HepG2 (cell line): ENCODE data around the gene COMMD3. TPM values are rescaled to one million over a fixed set of nuclear protein-coding genes. Genes with fewer than 3 reads are reported as not detected.
A peak's percentile ranks its signal among the peaks of the same experiment; 100 is the strongest.

Source experiments
- ATAC-seq: fragments of 200-7000 bp; cut with Tn5 transposase; 3 replicates; pipeline ENCODE4 v1.9.1; 2020; ENCODE audit warnings: mild to moderate bottlenecking, moderate library complexity
- BruUV-seq: library from RNA; stranded (reverse); fragments of 400-500 nt; replicated peaks from 2 replicates; lab custom pipeline; 2021; lab: Mats Ljungman, UMichigan
- CTCF ChIA-PET: fragments of 300-600 bp; formaldehyde crosslinking; extraction: SDS; loops from one replicate; lab custom pipeline; 2021; ENCODE audit warnings: low total read pairs, inconsistent platforms, low intra/inter-chr PET ratio; lab: Yijun Ruan, JAX
- POLR2A ChIA-PET: fragments of 350-600 bp; sonication (Branson Sonifier 250); formaldehyde crosslinking; loops from one replicate; lab custom pipeline; 2020; ENCODE audit warnings: antibody characterized with exemption, inconsistent platforms; lab: Yijun Ruan, JAX
- DNase-seq: peaks from one replicate; pipeline ENCODE4 v3.0.0-alpha.2; 2015; ENCODE audit warnings: low spot score
- FAIRE-seq: peaks from 3 replicates; lab custom pipeline; 2011; peaks lifted over from hg19 to GRCh38; lab: Jason Lieb, UNC
- H2AFZ ChIP-seq: one replicate; pipeline ENCODE4 v1.6.1; 2011; ENCODE audit warnings: low read length, inconsistent platforms
- H3K27ac ChIP-seq: fragments of 300-600 bp; 3 replicates; pipeline ENCODE4 v1.8.0; 2011; ENCODE audit warnings: mixed run types, mild to moderate bottlenecking, mixed read lengths, low read length, inconsistent platforms; ENCODE audit not compliant: insufficient read depth; ENCODE audit errors: extremely low read length
- H3K27me3 ChIP-seq, 2 experiments: fragments of 200-600 bp in 1 of 2; 2 replicates in 1 of 2; 3 replicates in 1 of 2; pipeline versions ENCODE4 v1.6.0 to v1.8.0; 2011; ENCODE audit warnings: low read length in 2 of 2, mild to moderate bottlenecking in 2 of 2, moderate library complexity in 2 of 2, inconsistent platforms in 1 of 2; ENCODE audit not compliant: insufficient read depth in 2 of 2, control insufficient read depth in 1 of 2
- H3K36me3 ChIP-seq, 2 experiments: fragments of 200-600 bp in 1 of 2; replicated peaks in 1 of 2; 2 replicates in 1 of 2; 3 replicates in 1 of 2; pipeline versions ENCODE4 v1.5.1 to v1.8.0; 2011; ENCODE audit warnings: low read length in 2 of 2, inconsistent platforms in 1 of 2; ENCODE audit not compliant: insufficient read depth in 2 of 2, control insufficient read depth in 1 of 2
- H3K4me1 ChIP-seq: 2 replicates; pipeline ENCODE4 v1.5.1; 2012; ENCODE audit warnings: low read length, inconsistent platforms; ENCODE audit not compliant: insufficient read depth
- H3K4me2 ChIP-seq: 2 replicates; pipeline ENCODE4 v1.6.0; 2011; ENCODE audit warnings: low read depth, low read length, inconsistent platforms
- H3K4me3 ChIP-seq, 3 experiments: fragments of 200-600 bp in 1 of 3; sonication (generic), shearing (Covaris generic) in 1 of 3; replicated peaks in 1 of 3; 2 replicates each; pipeline ENCODE4 v1.5.1; 2011 to 2016; ENCODE audit warnings: low read length in 3 of 3, inconsistent platforms in 2 of 3, low read depth in 2 of 3, mild to moderate bottlenecking in 2 of 3, control low read depth in 1 of 3, mixed read lengths in 1 of 3; ENCODE audit not compliant: insufficient read depth in 1 of 3
- H3K79me2 ChIP-seq: one replicate; pipeline ENCODE4 v1.6.1; 2011; ENCODE audit warnings: low read length, inconsistent platforms; ENCODE audit not compliant: insufficient read depth
- H3K9ac ChIP-seq: 2 replicates; pipeline ENCODE4 v1.6.0; 2011; ENCODE audit warnings: mild to moderate bottlenecking, low read depth, low read length, inconsistent platforms; ENCODE audit not compliant: insufficient read depth
- H3K9me3 ChIP-seq: 2 replicates; pipeline ENCODE4 v1.5.1; 2012; ENCODE audit warnings: mild to moderate bottlenecking, low read length
- H4K20me1 ChIP-seq: 2 replicates; pipeline ENCODE4 v1.6.0; 2011; ENCODE audit warnings: inconsistent platforms, mild to moderate bottlenecking, low read length, moderate library complexity; ENCODE audit not compliant: insufficient read depth
- CBX5 ChIP-seq: sonication (generic); formaldehyde crosslinking; IDR thresholded peaks from 2 replicates; pipeline ENCODE4 v1.4.0; 2020; ENCODE audit warnings: missing genetic modification reagents, borderline replicate concordance
- MAFF ChIP-seq: IDR thresholded peaks from 2 replicates; pipeline ENCODE4 v1.6.1; 2011; ENCODE audit warnings: low read depth, low read length, improper control_type of control experiment
- MAFK ChIP-seq, 2 experiments: IDR thresholded peaks in 1 of 2; conservative IDR thresholded peaks in 1 of 2; 2 replicates each; pipeline ENCODE4 v1.6.1; 2011; ENCODE audit warnings: improper control_type of control experiment in 2 of 2, low read length in 2 of 2
- MED8 ChIP-seq: sonication (generic); formaldehyde crosslinking; IDR thresholded peaks from 2 replicates; pipeline ENCODE4 v1.8.1; 2023; ENCODE audit warnings: mild to moderate bottlenecking, missing genetic modification reagents; ENCODE audit not compliant: insufficient replicate concordance
- RFXAP ChIP-seq: sonication (generic); formaldehyde crosslinking; IDR thresholded peaks from 2 replicates; pipeline ENCODE4 v1.4.0; 2020; ENCODE audit warnings: missing genetic modification reagents, borderline replicate concordance
- RXRB ChIP-seq: IDR thresholded peaks from 2 replicates; pipeline ENCODE4 v1.6.1; 2016; ENCODE audit warnings: borderline replicate concordance, missing genetic modification reagents, missing compliant biosample characterization
- SIX4 ChIP-seq: sonication (generic); formaldehyde crosslinking; IDR thresholded peaks from 2 replicates; pipeline ENCODE4 v1.4.0; 2020; ENCODE audit warnings: missing genetic modification reagents
- SOX6 ChIP-seq, 2 experiments: fragments of 450-650 bp in 1 of 2; sonication (generic) in 1 of 2; formaldehyde crosslinking in 1 of 2; IDR thresholded peaks; 2 replicates each; pipeline versions ENCODE4 v1.4.0 to v1.6.1; 2017 to 2020; ENCODE audit warnings: antibody characterized with exemption in 1 of 2, mild to moderate bottlenecking in 1 of 2, missing genetic modification reagents in 1 of 2
- TARDBP ChIP-seq: sonication (generic); formaldehyde crosslinking; IDR thresholded peaks from 2 replicates; pipeline ENCODE4 v1.8.0; 2022; ENCODE audit warnings: mild to moderate bottlenecking, missing genetic modification reagents
- TCF7 ChIP-seq: sonication (generic); IDR thresholded peaks from 2 replicates; pipeline ENCODE4 v1.6.1; 2016; ENCODE audit warnings: antibody characterized with exemption, low read depth
- XBP1 ChIP-seq: sonication (generic); formaldehyde crosslinking; IDR thresholded peaks from 2 replicates; pipeline ENCODE4 v1.5.0; 2020; ENCODE audit warnings: missing genetic modification reagents
- ZNF501 ChIP-seq: sonication (generic); formaldehyde crosslinking; IDR thresholded peaks from 2 replicates; pipeline ENCODE4 v1.5.1; 2020; ENCODE audit warnings: mild to moderate bottlenecking, moderate library complexity, missing genetic modification reagents
- ZNF713 ChIP-seq: sonication (generic); formaldehyde crosslinking; IDR thresholded peaks from 2 replicates; pipeline ENCODE4 v1.4.0; 2020; ENCODE audit warnings: mild to moderate bottlenecking, missing genetic modification reagents
- ZSCAN12 ChIP-seq: sonication (generic); formaldehyde crosslinking; IDR thresholded peaks from 2 replicates; pipeline ENCODE4 v1.9.0; 2021; ENCODE audit warnings: mild to moderate bottlenecking, missing genetic modification reagents
- WGBS: methylation state at CpG from one replicate; pipeline ENCODE4 v1.1.6; 2017; ENCODE audit warnings: low lambda C conversion rate; 5-methylcytosine and 5-hydroxymethylcytosine counted together
- in situ Hi-C: cut with HindIII; loops from 2 replicates; pipeline ENCODE4 v1.10.0; 2017; ENCODE audit warnings: low pct_unique_long_range_greater_than_20kb; ENCODE audit not compliant: extremely low pct_ligation_motif_present
- intact Hi-C: fragments of 100-400 bp; cut with micrococcal nuclease; formaldehyde crosslinking; loops from one replicate; pipeline ENCODE4 v1.10.0; 2022; ENCODE audit not compliant: unreplicated experiment
- polyA plus RNA-seq, 8 experiments: library from polyadenylated mRNA; depleted of rRNA in 3 of 8; stranded (reverse) in 7 of 8; unstranded in 1 of 8; fragments of >200 nt; fragmentation: Illumina TruSeq in 4 of 8; extraction: Trizol in 4 of 8; gene quantifications; 2 replicates each; pipeline versions ENCODE4 v1.2.1 to v1.2.3, GENCODE V29; 2011 to 2016; ENCODE audit warnings: low read depth in 4 of 8, missing spikeins in 1 of 8, mixed read lengths in 1 of 8; ENCODE audit not compliant: insufficient read depth in 1 of 8
- total RNA-seq, 5 experiments: library from RNA; depleted of rRNA; stranded (reverse); fragments of >200 nt; fragmentation: Illumina TruSeq; extraction: Trizol; gene quantifications; 2 replicates each; pipeline ENCODE4 v1.2.3, GENCODE V29; 2016; ENCODE audit warnings: low read depth in 1 of 5
- TF ChIP-seq, protein P1 (sequence below): sonication (generic); formaldehyde crosslinking; IDR thresholded peaks from 2 replicates; pipeline ENCODE4 v1.4.0; 2020; ENCODE audit warnings: mild to moderate bottlenecking, missing genetic modification reagents
- TF ChIP-seq, protein P2 (sequence below): IDR thresholded peaks from 2 replicates; pipeline ENCODE4 v1.6.1; 2018; ENCODE audit warnings: missing genetic modification reagents, mild to moderate bottlenecking, missing compliant biosample characterization
- TF ChIP-seq, protein P3 (sequence below), 2 experiments: sonication (generic) in 1 of 2; formaldehyde crosslinking in 1 of 2; IDR thresholded peaks; 2 replicates each; pipeline versions ENCODE4 v1.4.0 to v1.6.1; 2016 to 2020; ENCODE audit warnings: borderline replicate concordance in 1 of 2, low read depth in 1 of 2, mild to moderate bottlenecking in 1 of 2, missing genetic modification reagents in 1 of 2

Gene COMMD3
- total and polyA plus RNA-seq, 2 of the 13 experiments (the other 11 are each of a cell fraction or from before 2014, with no cell fraction given): 38.7 to 54.4 TPM

GRCh38 chr10:22364407-22365140 lies 48.4 kb downstream of the COMMD3 start:
- H4K20me1 ChIP-seq: no peaks in the 10 kb centered on the region
- no TSS peak for BruUV-seq
- CTCF ChIA-PET: no interaction called here

More at GRCh38 chr10:22364407-22365140, 48.4 kb downstream of the COMMD3 start:
- Histone ChIP-seq H3K4me3 (no peak overlapping the region), H3K27me3 (no peaks in the 10 kb centered on the region), H3K27ac (no peak overlapping the region), H3K79me2 (no peaks in the 10 kb centered on the region), H3K9ac (no peak overlapping the region), H3K9me3 (no peaks in the 10 kb centered on the region), H2AFZ (no peak overlapping the region), H3K4me2 (no peak overlapping the region), H3K4me1 (no peaks in the 10 kb centered on the region)
- POLR2A ChIA-PET: no interaction called here
- DNase-seq (no peak), ATAC-seq (no peak)
- intact Hi-C loops: no loop called here
- WGBS: 29% methylated on average over 5 of the region's 5 CpGs
- TF ChIP-seq MED8 (no peak), RFXAP (CRISPR knock-in tag) (no peak), ZNF713 (CRISPR knock-in tag) (no peak), TARDBP (no peak), MAFK (conservative IDR thresholded peaks at IDR 0.05 in 1 of 2, IDR thresholded peaks at IDR 0.05 in 1 of 2; ENCODE audit: low read length in 2 of 2) (peak; percentile 1 to 59; a peak in 2 of 4 replicates), XBP1 (CRISPR knock-in tag) (no peak), SIX4 (CRISPR knock-in tag) (no peak), SOX6 (IDR thresholded peaks at IDR 0.05) (no peak), SOX6 (CRISPR knock-in tag; IDR thresholded peaks at IDR 0.05) (no peak), TCF7 (no peak), MAFF (peak; percentile 48; the same call in 1 of the 2 replicates), RXRB (CRISPR knock-in tag) (no peak), ZNF501 (no peak), ZSCAN12 (CRISPR knock-in tag) (no peak), CBX5 (CRISPR knock-in tag) (no peak)
- TF ChIP-seq, protein P1, sequence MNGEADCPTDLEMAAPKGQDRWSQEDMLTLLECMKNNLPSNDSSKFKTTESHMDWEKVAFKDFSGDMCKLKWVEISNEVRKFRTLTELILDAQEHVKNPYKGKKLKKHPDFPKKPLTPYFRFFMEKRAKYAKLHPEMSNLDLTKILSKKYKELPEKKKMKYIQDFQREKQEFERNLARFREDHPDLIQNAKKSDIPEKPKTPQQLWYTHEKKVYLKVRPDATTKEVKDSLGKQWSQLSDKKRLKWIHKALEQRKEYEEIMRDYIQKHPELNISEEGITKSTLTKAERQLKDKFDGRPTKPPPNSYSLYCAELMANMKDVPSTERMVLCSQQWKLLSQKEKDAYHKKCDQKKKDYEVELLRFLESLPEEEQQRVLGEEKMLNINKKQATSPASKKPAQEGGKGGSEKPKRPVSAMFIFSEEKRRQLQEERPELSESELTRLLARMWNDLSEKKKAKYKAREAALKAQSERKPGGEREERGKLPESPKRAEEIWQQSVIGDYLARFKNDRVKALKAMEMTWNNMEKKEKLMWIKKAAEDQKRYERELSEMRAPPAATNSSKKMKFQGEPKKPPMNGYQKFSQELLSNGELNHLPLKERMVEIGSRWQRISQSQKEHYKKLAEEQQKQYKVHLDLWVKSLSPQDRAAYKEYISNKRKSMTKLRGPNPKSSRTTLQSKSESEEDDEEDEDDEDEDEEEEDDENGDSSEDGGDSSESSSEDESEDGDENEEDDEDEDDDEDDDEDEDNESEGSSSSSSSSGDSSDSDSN (CRISPR knock-in tag): no peak
- TF ChIP-seq, protein P2, sequence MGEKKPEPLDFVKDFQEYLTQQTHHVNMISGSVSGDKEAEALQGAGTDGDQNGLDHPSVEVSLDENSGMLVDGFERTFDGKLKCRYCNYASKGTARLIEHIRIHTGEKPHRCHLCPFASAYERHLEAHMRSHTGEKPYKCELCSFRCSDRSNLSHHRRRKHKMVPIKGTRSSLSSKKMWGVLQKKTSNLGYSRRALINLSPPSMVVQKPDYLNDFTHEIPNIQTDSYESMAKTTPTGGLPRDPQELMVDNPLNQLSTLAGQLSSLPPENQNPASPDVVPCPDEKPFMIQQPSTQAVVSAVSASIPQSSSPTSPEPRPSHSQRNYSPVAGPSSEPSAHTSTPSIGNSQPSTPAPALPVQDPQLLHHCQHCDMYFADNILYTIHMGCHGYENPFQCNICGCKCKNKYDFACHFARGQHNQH (CRISPR knock-in tag): no peak
- TF ChIP-seq, protein P3, sequence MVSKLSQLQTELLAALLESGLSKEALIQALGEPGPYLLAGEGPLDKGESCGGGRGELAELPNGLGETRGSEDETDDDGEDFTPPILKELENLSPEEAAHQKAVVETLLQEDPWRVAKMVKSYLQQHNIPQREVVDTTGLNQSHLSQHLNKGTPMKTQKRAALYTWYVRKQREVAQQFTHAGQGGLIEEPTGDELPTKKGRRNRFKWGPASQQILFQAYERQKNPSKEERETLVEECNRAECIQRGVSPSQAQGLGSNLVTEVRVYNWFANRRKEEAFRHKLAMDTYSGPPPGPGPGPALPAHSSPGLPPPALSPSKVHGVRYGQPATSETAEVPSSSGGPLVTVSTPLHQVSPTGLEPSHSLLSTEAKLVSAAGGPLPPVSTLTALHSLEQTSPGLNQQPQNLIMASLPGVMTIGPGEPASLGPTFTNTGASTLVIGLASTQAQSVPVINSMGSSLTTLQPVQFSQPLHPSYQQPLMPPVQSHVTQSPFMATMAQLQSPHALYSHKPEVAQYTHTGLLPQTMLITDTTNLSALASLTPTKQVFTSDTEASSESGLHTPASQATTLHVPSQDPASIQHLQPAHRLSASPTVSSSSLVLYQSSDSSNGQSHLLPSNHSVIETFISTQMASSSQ (IDR thresholded peaks at IDR 0.05; ENCODE audit: low read depth): no peak
- TF ChIP-seq, protein P3 (CRISPR knock-in tag; IDR thresholded peaks at IDR 0.05; ENCODE audit: borderline replicate concordance): no peak
- TF ChIP-seq, all 625 proteins: peak for 2
- in situ Hi-C loops: no loop called here
- FAIRE-seq: no peak
- no peaks in the 10 kb centered on the region for H3K36me3 ChIP-seq
